ENCODE data around the gene GARRE1.

DNA sequence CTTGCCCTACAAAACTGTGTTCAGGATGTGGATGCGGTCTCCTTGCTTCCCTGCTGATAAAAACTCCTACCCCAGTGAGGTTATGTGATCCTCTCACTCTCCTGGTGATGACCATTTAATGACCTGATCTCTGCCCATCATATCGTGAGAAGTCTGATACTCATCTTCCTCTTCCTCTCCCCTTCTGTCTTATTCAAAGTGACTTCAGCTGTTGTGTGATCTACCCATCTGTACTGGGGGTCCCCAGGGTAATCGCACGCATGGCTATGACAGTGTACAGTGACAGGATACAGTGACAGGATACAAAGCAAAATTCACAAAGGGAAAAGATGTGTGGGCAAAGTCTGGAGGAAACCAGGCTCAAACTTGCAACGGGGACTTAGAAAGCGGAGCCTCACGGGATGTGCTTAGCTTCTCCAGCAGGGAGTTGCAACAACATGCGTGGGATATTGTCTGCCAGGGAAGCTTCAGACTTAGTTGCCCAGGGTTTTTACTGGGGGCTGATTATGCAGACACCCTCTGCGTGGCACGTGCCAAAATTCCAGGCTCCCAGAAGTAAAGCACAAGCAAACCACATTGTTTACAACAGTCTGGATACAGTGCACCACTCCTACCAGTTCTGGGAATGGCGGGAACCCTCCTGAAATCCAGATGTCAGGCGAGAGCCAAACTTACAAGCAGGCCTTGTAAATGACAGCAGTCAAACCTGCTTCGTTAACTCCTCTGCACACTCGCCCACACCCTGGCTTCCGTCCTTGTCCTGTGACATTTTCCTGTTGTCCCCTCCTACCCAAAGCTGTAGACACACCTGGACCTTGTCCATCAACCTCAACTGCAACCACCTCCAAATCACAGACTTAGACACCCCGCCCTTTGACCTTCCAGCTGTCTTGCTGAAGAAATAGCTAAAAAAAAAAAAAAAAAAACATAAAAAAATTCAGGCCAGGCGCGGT lies 18.0 kb upstream of the GARRE1 start:
- TF ChIP-seq, protein P1, sequence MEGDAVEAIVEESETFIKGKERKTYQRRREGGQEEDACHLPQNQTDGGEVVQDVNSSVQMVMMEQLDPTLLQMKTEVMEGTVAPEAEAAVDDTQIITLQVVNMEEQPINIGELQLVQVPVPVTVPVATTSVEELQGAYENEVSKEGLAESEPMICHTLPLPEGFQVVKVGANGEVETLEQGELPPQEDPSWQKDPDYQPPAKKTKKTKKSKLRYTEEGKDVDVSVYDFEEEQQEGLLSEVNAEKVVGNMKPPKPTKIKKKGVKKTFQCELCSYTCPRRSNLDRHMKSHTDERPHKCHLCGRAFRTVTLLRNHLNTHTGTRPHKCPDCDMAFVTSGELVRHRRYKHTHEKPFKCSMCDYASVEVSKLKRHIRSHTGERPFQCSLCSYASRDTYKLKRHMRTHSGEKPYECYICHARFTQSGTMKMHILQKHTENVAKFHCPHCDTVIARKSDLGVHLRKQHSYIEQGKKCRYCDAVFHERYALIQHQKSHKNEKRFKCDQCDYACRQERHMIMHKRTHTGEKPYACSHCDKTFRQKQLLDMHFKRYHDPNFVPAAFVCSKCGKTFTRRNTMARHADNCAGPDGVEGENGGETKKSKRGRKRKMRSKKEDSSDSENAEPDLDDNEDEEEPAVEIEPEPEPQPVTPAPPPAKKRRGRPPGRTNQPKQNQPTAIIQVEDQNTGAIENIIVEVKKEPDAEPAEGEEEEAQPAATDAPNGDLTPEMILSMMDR (IDR thresholded peaks at IDR 0.05), result no peak
- TF ChIP-seq POLR2A (IDR thresholded peaks at IDR 0.05), result no peak
